Caco-2 (cell line): ENCODE measurements around the gene PPTC7. TPM values are rescaled to one million over a fixed set of nuclear protein-coding genes. Genes with fewer than 3 reads are reported as not detected.

Source experiments
- BruUV-seq: library from RNA; stranded (reverse); fragments of 400-500 nt; replicated peaks from 2 replicates; lab custom pipeline; 2021; lab: Mats Ljungman, UMichigan
- CTCF ChIA-PET: fragments of 300-600 bp; sonication (Branson Sonifier 250); formaldehyde crosslinking; loops from one replicate; lab custom pipeline; 2022; ENCODE audit warnings: antibody characterized with exemption; lab: Charles Lee
- POLR2A ChIA-PET: fragments of 300-600 bp; sonication (Branson Sonifier 250); formaldehyde crosslinking; loops from one replicate; lab custom pipeline; 2022; ENCODE audit warnings: antibody characterized with exemption; lab: Charles Lee
- DNase-seq, 2 experiments: peaks; one replicate each; pipeline versions ENCODE4 v3.0.0 to v3.0.0-alpha.2; 2020 to 2022
- H3K27me3 ChIP-seq: replicated peaks from 2 replicates; pipeline ENCODE4 v1.6.0; 2011; ENCODE audit warnings: low read length; ENCODE audit not compliant: control insufficient read depth, insufficient read depth
- H3K36me3 ChIP-seq: 2 replicates; pipeline ENCODE4 v1.5.1; 2011; ENCODE audit warnings: low read length; ENCODE audit not compliant: control insufficient read depth, insufficient read depth
- H3K4me1 ChIP-seq: fragments of 250-450 bp; sonication (Bioruptor Pico); 2 replicates; pipeline ENCODE4 v1.5.1; 2020; ENCODE audit warnings: mild to moderate bottlenecking
- H3K4me3 ChIP-seq: 2 replicates; pipeline ENCODE4 v1.5.1; 2011; ENCODE audit warnings: low read depth, mild to moderate bottlenecking, control low read depth, low read length
- H3K9me3 ChIP-seq: fragments of 250-450 bp; sonication (Bioruptor Pico); 2 replicates; pipeline ENCODE4 v1.5.1; 2020; ENCODE audit warnings: mild to moderate bottlenecking, moderate library complexity
- H3K27ac Mint-ChIP-seq: one replicate; pipeline ENCODE4 v1.8.0; 2022; ENCODE audit warnings: mixed read lengths; ENCODE audit not compliant: unreplicated experiment
- H3K27me3 Mint-ChIP-seq: one replicate; pipeline ENCODE4 v1.8.0; 2022; ENCODE audit warnings: mixed read lengths; ENCODE audit not compliant: insufficient read depth, unreplicated experiment
- H3K36me3 Mint-ChIP-seq: one replicate; pipeline ENCODE4 v1.8.0; 2022; ENCODE audit warnings: mild to moderate bottlenecking, mixed read lengths; ENCODE audit not compliant: insufficient read depth, unreplicated experiment
- H3K4me1 Mint-ChIP-seq: one replicate; pipeline ENCODE4 v1.8.0; 2022; ENCODE audit warnings: low read depth, mixed read lengths; ENCODE audit not compliant: unreplicated experiment
- H3K4me3 Mint-ChIP-seq: one replicate; pipeline ENCODE4 v1.8.0; 2022; ENCODE audit warnings: mild to moderate bottlenecking, moderate library complexity, mixed read lengths; ENCODE audit not compliant: unreplicated experiment
- H3K9me3 Mint-ChIP-seq: one replicate; pipeline ENCODE4 v1.8.0; 2022; ENCODE audit warnings: mixed read lengths; ENCODE audit not compliant: unreplicated experiment
- intact Hi-C: fragments of 100-400 bp; cut with micrococcal nuclease; formaldehyde crosslinking; loops from one replicate; pipeline ENCODE4 v1.10.0; 2022; ENCODE audit not compliant: unreplicated experiment
- total RNA-seq: library from RNA; stranded (reverse); gene quantifications from 2 replicates; pipeline ENCODE4 v1.2.3, GENCODE V29; 2022
- TF ChIP-seq, protein P1 (sequence below), 2 experiments: fragments of 200-600 bp in 1 of 2; IDR thresholded peaks; 1 replicate in 1 of 2; 2 replicates in 1 of 2; pipeline versions ENCODE4 v1.5.1 to v1.8.0; 2011 to 2022; ENCODE audit warnings: antibody characterized with exemption in 1 of 2, control low read depth in 1 of 2, inconsistent platforms in 1 of 2, low read depth in 1 of 2, low read length in 1 of 2, mild to moderate bottlenecking in 1 of 2, moderate library complexity in 1 of 2; ENCODE audit not compliant: insufficient read depth in 1 of 2, severe bottlenecking in 1 of 2, unreplicated experiment in 1 of 2

PPTC7 gene
- total RNA-seq, 1 experiment from 2014 or later, result 19.0 TPM

DNA sequence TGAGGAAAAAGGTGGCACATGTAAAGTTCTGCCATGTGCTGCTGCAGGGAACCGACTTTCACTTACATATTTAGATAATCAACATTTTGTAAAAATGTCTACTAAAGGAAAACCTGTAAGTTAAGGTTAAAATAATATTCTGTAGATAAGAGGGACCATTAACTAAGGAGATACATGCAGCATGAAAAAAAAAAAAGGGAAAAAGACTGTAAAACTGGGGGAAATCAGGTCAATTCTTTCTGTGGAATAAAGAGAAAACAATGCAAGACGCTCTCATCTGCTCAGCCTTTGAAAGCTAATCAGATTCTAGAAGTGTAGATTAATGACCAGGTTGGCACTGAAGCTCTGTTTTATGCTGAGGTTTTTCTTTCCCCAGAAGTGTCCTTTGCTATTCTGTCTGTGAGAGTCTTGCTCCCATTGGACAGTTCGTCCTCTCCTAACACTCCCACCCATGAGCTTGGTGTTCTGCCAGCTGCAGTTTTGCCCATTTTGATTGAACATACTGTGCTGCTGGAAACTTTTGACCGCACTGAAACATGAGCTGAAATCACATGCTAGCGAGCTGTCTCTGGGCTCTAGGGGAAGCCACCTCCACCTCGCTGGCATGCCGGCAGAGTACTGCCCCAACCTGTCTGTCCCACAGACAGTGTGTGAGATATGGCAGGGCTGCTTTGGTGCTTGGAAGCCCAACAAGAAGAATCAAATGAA lies 39.7 kb downstream of the PPTC7 start:
- H3K36me3 Mint-ChIP-seq, result peaks cover 42% of the 10 kb centered on the region
- Histone ChIP-seq H3K27me3 (no peaks in the 10 kb centered on the region), H3K9me3 (no peaks in the 10 kb centered on the region), H3K4me1 (no peaks in the 10 kb centered on the region), H3K36me3 (no peaks in the 10 kb centered on the region), H3K4me3 (no peak overlapping the region)
- CTCF ChIA-PET, result interaction anchor here (0.6 kb wide), 1 partner anchor 62 kb away, joined by 3 read pairs; no protein-coding TSS in a partner anchor
- no peak overlapping the region for H3K27ac Mint-ChIP-seq
- intact Hi-C loops, result no loop called here
- no peak overlapping the region for H3K4me3 Mint-ChIP-seq
- no peaks in the 10 kb centered on the region for H3K4me1 Mint-ChIP-seq
- POLR2A ChIA-PET, result no interaction called here
- DNase-seq, result no peak
- TF ChIP-seq, protein P1, sequence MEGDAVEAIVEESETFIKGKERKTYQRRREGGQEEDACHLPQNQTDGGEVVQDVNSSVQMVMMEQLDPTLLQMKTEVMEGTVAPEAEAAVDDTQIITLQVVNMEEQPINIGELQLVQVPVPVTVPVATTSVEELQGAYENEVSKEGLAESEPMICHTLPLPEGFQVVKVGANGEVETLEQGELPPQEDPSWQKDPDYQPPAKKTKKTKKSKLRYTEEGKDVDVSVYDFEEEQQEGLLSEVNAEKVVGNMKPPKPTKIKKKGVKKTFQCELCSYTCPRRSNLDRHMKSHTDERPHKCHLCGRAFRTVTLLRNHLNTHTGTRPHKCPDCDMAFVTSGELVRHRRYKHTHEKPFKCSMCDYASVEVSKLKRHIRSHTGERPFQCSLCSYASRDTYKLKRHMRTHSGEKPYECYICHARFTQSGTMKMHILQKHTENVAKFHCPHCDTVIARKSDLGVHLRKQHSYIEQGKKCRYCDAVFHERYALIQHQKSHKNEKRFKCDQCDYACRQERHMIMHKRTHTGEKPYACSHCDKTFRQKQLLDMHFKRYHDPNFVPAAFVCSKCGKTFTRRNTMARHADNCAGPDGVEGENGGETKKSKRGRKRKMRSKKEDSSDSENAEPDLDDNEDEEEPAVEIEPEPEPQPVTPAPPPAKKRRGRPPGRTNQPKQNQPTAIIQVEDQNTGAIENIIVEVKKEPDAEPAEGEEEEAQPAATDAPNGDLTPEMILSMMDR (IDR thresholded peaks at IDR 0.05; ENCODE audit: insufficient read depth in 1 of 2, low read depth in 1 of 2, low read length in 1 of 2, severe bottlenecking in 1 of 2, unreplicated experiment in 1 of 2), result no peak
- H3K9me3 Mint-ChIP-seq, result no peaks in the 10 kb centered on the region
- no peaks in the 10 kb centered on the region for H3K27me3 Mint-ChIP-seq
- BruUV-seq, result no TSS peak

DNA sequence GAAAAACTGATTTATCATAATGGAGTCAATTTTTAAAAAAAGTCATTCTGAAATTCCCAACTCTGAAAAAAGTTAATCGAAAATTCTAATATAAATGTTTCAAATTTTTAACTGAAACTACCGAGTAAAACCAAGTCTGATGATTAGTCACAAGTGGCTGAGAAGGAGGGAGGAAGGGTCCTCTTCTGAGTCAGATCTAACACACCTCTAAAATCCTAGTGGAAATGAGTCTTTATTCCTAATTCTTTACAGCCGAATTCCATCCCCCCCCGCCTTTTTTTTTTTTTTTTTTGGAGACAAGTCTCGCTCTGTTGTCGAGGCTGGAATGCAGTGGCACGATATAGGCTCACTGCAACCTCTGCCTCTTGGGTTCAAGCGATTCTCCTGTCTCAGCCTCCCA lies 43.1 kb downstream of the PPTC7 start:
- TF ChIP-seq, protein P1 (IDR thresholded peaks at IDR 0.05; ENCODE audit: insufficient read depth in 1 of 2, low read depth in 1 of 2, low read length in 1 of 2, severe bottlenecking in 1 of 2, unreplicated experiment in 1 of 2), result no peak
- Mint-ChIP-seq H3K27ac (no peak overlapping the region), H3K4me3 (no peak overlapping the region)

DNA sequence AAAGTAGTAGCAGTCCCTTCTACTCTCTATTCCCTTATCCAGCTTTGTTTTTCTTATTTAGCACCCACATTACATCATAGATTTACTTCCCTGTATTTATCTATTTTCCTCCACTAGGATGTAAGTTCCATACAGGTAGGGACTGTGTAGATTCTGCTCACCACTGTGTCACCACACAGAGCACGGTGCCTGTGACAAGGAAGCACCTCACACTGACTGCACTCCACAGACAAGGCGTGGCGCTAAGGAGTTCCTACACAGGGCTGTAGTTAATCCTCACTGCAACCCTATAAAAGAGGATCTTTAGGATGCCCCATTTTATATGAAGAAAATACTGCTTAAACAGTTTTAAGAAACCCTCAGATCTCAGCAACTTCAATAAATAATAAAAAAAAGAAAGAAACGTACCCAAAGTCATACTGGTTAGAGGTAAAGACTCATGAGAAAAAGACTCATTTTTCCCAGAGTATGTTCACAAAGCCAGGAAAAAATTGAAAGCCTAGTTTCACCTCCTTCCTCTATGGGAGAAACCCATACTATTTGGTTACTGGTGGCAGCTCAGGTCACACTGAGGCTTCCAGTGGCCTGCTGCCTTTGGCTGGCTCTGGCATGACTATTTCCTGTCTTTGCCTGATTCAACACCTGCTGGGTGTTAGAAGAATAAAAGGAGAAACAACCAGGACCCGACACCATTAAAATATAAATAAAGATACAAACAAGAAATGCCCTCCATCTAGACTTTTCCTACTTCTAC lies 44.1 kb downstream of the PPTC7 start:
- H3K4me1 Mint-ChIP-seq, result no peaks in the 10 kb centered on the region
- intact Hi-C loops, result no loop called here
- no peak overlapping the region for H3K27ac Mint-ChIP-seq
- no TSS peak for BruUV-seq
- DNase-seq, result no peak
- ChIA-PET CTCF (interaction anchor here (0.6 kb wide), 1 partner anchor 72 kb away, joined by 4 read pairs; no protein-coding TSS in a partner anchor), POLR2A (no interaction called here)
- TF ChIP-seq, protein P1 (IDR thresholded peaks at IDR 0.05; ENCODE audit: insufficient read depth in 1 of 2, low read depth in 1 of 2, low read length in 1 of 2, severe bottlenecking in 1 of 2, unreplicated experiment in 1 of 2), result no peak
- H3K9me3 Mint-ChIP-seq, result no peaks in the 10 kb centered on the region
- H3K27me3 Mint-ChIP-seq, result no peaks in the 10 kb centered on the region
- H3K36me3 Mint-ChIP-seq, result peaks cover 42% of the 10 kb centered on the region
- no peaks in the 10 kb centered on the region for H3K9me3 ChIP-seq
- no peak overlapping the region for H3K4me3 ChIP-seq
- no peaks in the 10 kb centered on the region for H3K36me3 ChIP-seq
- peaks cover 2% of the 10 kb centered on the region; the same call in 1 of the 2 replicates for H3K4me1 ChIP-seq
- H3K27me3 ChIP-seq, result no peaks in the 10 kb centered on the region
- no peak overlapping the region for H3K4me3 Mint-ChIP-seq

More for the DNA sequence above, 43.1 kb downstream of the PPTC7 start:
- no peak overlapping the region for H3K4me3 ChIP-seq
- no TSS peak for BruUV-seq
- H3K4me1 ChIP-seq, result no peaks in the 10 kb centered on the region
- H3K27me3 Mint-ChIP-seq, result no peaks in the 10 kb centered on the region
- H3K36me3 ChIP-seq, result no peaks in the 10 kb centered on the region
- no peak for DNase-seq
- peaks cover 44% of the 10 kb centered on the region for H3K36me3 Mint-ChIP-seq
- ChIA-PET POLR2A (no interaction called here), CTCF (no interaction called here)
- intact Hi-C loops, result no loop called here
- H3K4me1 Mint-ChIP-seq, result no peaks in the 10 kb centered on the region
- H3K9me3 ChIP-seq, result no peaks in the 10 kb centered on the region
- H3K9me3 Mint-ChIP-seq, result no peaks in the 10 kb centered on the region
- no peaks in the 10 kb centered on the region for H3K27me3 ChIP-seq
